ENCODE results near the gene PLEKHG3. TPM values are rescaled to one million over a fixed set of nuclear protein-coding genes. Genes with fewer than 3 reads are reported as not detected.
"Not testable (repeated sequence)": the region's sequence is repeated elsewhere in the genome, so short reads cannot be mapped to it uniquely, and the experiment has no call there.

PLEKHG3 gene
- total RNA-seq, 2 experiments from 2014 or later = 36.0 to 39.5 TPM

- POLR2A ChIA-PET = no interaction called here
- Mint-ChIP-seq H3K4me1 (peaks cover 28% of the 10 kb centered on the region), H3K36me3 (ENCODE audit: low read depth) (peaks cover 3% of the 10 kb centered on the region), H3K27me3 (no peaks in the 10 kb centered on the region), H3K9me3 (peaks cover 3% of the 10 kb centered on the region), H3K4me3 (no peak overlapping the region), H3K27ac (no peak overlapping the region)
- CTCF ChIA-PET = interaction anchor here (0.6 to 1.5 kb wide), 3 partner anchors 12 to 46 kb away, joined by 3 read pairs; no protein-coding TSS in a partner anchor
- no peak for DNase-seq
These were observed 24.1 kb upstream of the PLEKHG3 start for GRCh38 chr14:64680013-64680713.

DNA sequence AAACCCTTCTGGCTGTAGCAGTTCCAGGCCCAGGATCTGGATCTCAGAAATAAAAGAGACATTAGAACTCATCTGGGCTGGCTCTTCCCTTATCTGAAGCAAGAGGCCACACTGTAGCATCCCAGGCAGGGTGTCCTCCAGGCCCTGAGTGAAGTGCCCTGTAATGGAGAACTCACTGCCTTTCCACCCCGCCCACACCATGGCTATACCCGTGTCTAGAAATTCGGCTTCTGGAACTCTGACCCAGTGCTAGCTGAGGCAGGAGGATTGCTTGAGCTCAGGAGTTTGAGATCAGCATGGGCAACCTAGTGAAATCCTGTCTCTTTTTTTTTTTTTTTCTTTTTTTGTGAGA lies 23.5 kb upstream of the PLEKHG3 start:
- ChIA-PET CTCF (interaction anchor here (0.6 to 1.5 kb wide), 2 partner anchors 12 to 45 kb away, joined by 3 read pairs; no protein-coding TSS in a partner anchor), POLR2A (no interaction called here)
- H3K27me3 Mint-ChIP-seq = no peaks in the 10 kb centered on the region
- H3K36me3 Mint-ChIP-seq (ENCODE audit: low read depth) = peaks cover 3% of the 10 kb centered on the region
- H3K27ac Mint-ChIP-seq = no peak overlapping the region
- no peak for DNase-seq
- H3K4me3 Mint-ChIP-seq = no peak overlapping the region
- H3K9me3 Mint-ChIP-seq = peaks cover 3% of the 10 kb centered on the region
- H3K4me1 Mint-ChIP-seq = peaks cover 24% of the 10 kb centered on the region

GRCh38 chr14:64681796-64682710 lies 22.2 kb upstream of the PLEKHG3 start:
- Mint-ChIP-seq H3K27ac (no peak overlapping the region), H3K27me3 (no peaks in the 10 kb centered on the region), H3K4me1 (peaks cover 23% of the 10 kb centered on the region), H3K4me3 (no peak overlapping the region), H3K9me3 (no peaks in the 10 kb centered on the region), H3K36me3 (ENCODE audit: low read depth) (no peaks in the 10 kb centered on the region)
- ChIA-PET POLR2A (no interaction called here), CTCF (interaction anchor here (0.6 to 1.3 kb wide), 3 partner anchors 80 to 911 kb away, joined by 3 to 5 read pairs (median 3); no protein-coding TSS in a partner anchor)
- no peak for DNase-seq

DNA sequence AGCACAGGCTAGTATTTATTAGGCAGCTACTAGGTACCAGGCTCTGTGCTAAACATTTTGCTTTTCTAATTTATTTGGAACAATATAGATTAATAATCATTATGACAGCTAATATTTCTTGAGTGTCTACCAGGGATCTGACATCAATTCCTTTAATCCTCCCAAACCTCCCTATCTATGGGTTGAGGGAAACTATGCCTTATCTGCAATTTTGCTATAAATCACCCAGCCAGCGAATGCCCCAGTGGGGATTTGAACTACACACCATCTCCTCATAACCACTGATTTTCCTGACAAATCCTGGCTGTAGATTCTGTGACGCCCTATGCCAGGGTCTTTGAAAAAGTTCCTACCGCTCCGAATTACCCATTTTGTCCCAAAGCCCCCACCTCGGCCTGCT lies 21.4 kb upstream of the PLEKHG3 start:
- POLR2A ChIA-PET = no interaction called here
- Mint-ChIP-seq H3K36me3 (ENCODE audit: low read depth) (no peaks in the 10 kb centered on the region), H3K27me3 (no peaks in the 10 kb centered on the region), H3K4me3 (no peak overlapping the region), H3K9me3 (no peaks in the 10 kb centered on the region), H3K27ac (no peak overlapping the region), H3K4me1 (peaks cover 23% of the 10 kb centered on the region)
- no peak for DNase-seq
- CTCF ChIA-PET = interaction anchor here (1.1 to 1.3 kb wide), 2 partner anchors 79 to 204 kb away, joined by 3 to 5 read pairs; no protein-coding TSS in a partner anchor

DNA sequence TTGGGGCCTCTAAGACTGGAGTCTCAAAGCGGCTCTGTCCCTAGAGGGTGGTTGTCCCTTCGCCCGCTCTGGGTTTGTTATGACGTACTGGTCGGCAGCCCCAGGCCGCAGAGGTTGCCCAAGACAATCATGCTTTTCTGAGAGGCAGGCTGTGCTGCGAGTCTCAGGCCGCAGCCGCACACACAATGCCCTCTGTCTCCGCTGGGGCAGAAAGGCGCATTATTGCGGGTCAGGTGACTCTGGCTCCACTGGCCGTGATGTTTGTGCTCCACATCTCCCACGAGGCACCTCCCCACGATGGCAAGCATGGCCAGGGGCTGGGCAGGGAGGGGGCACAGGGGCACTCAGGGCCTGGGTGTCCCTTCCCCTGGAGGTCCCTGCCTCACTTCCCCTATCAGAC lies 21.0 kb upstream of the PLEKHG3 start:
- Mint-ChIP-seq H3K27me3 (peaks cover 3% of the 10 kb centered on the region), H3K4me3 (no peak overlapping the region), H3K9me3 (no peaks in the 10 kb centered on the region), H3K36me3 (ENCODE audit: low read depth) (no peaks in the 10 kb centered on the region), H3K27ac (no peak overlapping the region), H3K4me1 (peaks cover 25% of the 10 kb centered on the region)
- ChIA-PET CTCF (no interaction called here), POLR2A (no interaction called here)
- DNase-seq = no peak

GRCh38 chr14:64684091-64684490 lies 20.1 kb upstream of the PLEKHG3 start:
- ChIA-PET POLR2A (no interaction called here), CTCF (interaction anchor here (0.6 kb wide), 1 partner anchor 433 kb away, joined by 4 read pairs; no protein-coding TSS in a partner anchor)
- Mint-ChIP-seq H3K9me3 (no peaks in the 10 kb centered on the region), H3K27me3 (peaks cover 4% of the 10 kb centered on the region), H3K36me3 (ENCODE audit: low read depth) (no peaks in the 10 kb centered on the region), H3K27ac (no peak overlapping the region), H3K4me1 (peaks cover 28% of the 10 kb centered on the region), H3K4me3 (no peak overlapping the region)
- DNase-seq = no peak

DNA sequence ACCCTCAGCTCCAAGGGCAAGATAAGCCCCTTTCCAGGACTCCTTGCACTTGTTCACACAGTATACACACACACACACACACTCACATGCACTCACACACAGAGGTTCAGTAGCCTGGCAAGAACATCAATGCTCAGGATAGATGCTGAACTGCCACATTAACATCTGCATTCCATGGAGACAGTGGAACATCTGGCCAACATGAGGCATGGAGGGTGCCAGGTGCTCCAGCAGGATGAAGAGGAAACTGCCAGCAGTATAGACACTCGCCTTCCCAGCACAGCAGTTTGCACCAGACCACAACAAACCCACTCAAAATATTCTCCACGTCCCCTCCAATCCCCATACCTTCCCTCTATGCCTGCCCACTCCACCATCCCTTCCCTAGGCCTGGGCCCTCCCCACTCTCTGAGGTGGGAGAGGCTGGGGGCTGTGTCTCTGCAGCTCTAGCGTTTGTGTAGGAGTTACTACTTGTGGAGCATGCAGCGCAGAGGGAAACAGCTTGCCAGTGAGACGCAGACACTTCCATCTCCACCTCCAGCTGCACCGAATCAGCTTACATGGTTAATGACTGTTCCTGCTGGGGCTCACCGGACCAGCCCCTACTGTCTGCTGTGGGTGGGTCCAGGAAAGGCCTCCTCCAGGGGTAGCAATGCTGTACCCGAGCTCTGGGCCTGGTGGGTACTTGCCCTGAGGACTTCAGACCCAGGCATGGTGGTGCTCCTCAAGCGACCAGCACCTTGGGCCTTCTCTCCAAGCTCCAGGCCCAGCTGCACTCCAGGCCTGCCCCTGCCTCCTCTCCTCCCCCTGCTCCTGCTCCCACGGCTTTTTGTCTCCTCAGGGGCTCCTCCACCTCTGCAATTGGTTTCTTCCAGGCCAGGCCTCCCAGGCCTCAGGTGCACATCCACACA lies 18.6 kb upstream of the PLEKHG3 start:
- peaks cover 29% of the 10 kb centered on the region for H3K4me1 Mint-ChIP-seq
- peaks cover 4% of the 10 kb centered on the region for H3K27me3 Mint-ChIP-seq
- DNase-seq = no peak
- H3K27ac Mint-ChIP-seq = no peak overlapping the region
- no peaks in the 10 kb centered on the region for H3K9me3 Mint-ChIP-seq
- H3K4me3 Mint-ChIP-seq = no peak overlapping the region
- no peaks in the 10 kb centered on the region for H3K36me3 Mint-ChIP-seq (ENCODE audit: low read depth)
- ChIA-PET POLR2A (no interaction called here), CTCF (interaction anchor here (0.6 to 0.7 kb wide), 2 partner anchors 104 to 208 kb away, joined by 3 to 4 read pairs; no protein-coding TSS in a partner anchor)

DNA sequence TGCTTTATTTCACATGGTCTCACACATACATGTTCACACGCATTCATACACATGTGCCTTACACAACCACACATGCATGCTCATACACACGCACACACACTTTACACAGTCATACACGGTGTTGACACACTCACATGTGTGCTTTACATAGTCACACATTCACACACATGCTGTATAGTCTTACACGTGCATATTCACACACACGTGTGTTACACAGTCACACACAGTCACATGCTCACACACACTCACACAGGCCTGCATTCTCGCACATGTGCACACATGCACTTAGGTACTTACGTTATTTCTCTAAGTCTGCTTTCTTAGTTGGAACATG lies 18.0 kb upstream of the PLEKHG3 start:
- CTCF ChIA-PET = interaction anchor here (0.6 kb wide), 1 partner anchor 207 kb away, joined by 3 read pairs; no protein-coding TSS in a partner anchor
- no peak for DNase-seq
- H3K27ac Mint-ChIP-seq = no peak overlapping the region
- POLR2A ChIA-PET = no interaction called here
- no peaks in the 10 kb centered on the region for H3K36me3 Mint-ChIP-seq (ENCODE audit: low read depth)
- peaks cover 4% of the 10 kb centered on the region for H3K27me3 Mint-ChIP-seq
- no peak overlapping the region for H3K4me3 Mint-ChIP-seq
- H3K9me3 Mint-ChIP-seq = no peaks in the 10 kb centered on the region
- peaks cover 29% of the 10 kb centered on the region for H3K4me1 Mint-ChIP-seq

GRCh38 chr14:64688031-64688430 lies 16.2 kb upstream of the PLEKHG3 start:
- Mint-ChIP-seq H3K36me3 (ENCODE audit: low read depth) (no peaks in the 10 kb centered on the region), H3K27me3 (peaks cover 13% of the 10 kb centered on the region), H3K27ac (no peak overlapping the region), H3K4me3 (no peak overlapping the region), H3K4me1 (peaks cover 37% of the 10 kb centered on the region), H3K9me3 (no peaks in the 10 kb centered on the region)
- no peak for DNase-seq
- CTCF ChIA-PET = interaction anchor here (0.6 to 2.1 kb wide), 5 partner anchors 8 to 205 kb away, joined by 3 to 7 read pairs (median 3); no protein-coding TSS in a partner anchor
- POLR2A ChIA-PET = no interaction called here

GRCh38 chr14:64688811-64689281 lies 15.4 kb upstream of the PLEKHG3 start:
- POLR2A ChIA-PET = no interaction called here
- Mint-ChIP-seq H3K27me3 (peaks cover 16% of the 10 kb centered on the region), H3K9me3 (no peaks in the 10 kb centered on the region), H3K27ac (no peak overlapping the region), H3K36me3 (ENCODE audit: low read depth) (no peaks in the 10 kb centered on the region), H3K4me1 (peaks cover 37% of the 10 kb centered on the region), H3K4me3 (no peak overlapping the region)
- CTCF ChIA-PET = interaction anchor here (0.6 to 2.1 kb wide), 5 partner anchors 8 to 1359 kb away, joined by 3 to 5 read pairs (median 3); no protein-coding TSS in a partner anchor
- DNase-seq = no peak

DNA sequence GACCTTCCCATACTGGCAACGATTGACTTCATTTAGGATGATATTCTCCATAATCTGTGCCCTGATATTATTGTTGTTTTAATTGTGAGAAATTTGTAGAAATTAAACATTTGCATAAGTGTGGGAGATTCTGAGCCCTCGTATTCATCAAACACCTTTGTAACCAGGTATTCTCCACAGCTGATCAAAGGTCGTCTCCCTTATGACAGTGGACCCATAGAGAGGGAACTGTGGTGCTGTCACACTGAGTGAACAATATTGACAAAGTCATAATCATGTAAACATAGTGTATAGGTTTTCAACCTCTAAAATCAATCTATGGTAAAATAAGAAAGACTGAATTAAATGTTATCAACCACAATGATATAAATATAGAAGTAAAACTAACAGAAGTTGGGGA lies 14.9 kb upstream of the PLEKHG3 start:
- POLR2A ChIA-PET = no interaction called here
- Mint-ChIP-seq H3K4me3 (no peak overlapping the region), H3K27ac (no peak overlapping the region), H3K36me3 (ENCODE audit: low read depth) (no peaks in the 10 kb centered on the region), H3K27me3 (peaks cover 19% of the 10 kb centered on the region), H3K4me1 (peaks cover 37% of the 10 kb centered on the region), H3K9me3 (no peaks in the 10 kb centered on the region)
- CTCF ChIA-PET = interaction anchor here (1.6 kb wide), 2 partner anchors 10 to 13 kb away, joined by 3 to 5 read pairs; no protein-coding TSS in a partner anchor
- no peak for DNase-seq

GRCh38 chr14:64690607-64691006 lies 13.6 kb upstream of the PLEKHG3 start:
- H3K4me3 Mint-ChIP-seq; H3K9me3 Mint-ChIP-seq; POLR2A ChIA-PET; H3K36me3 Mint-ChIP-seq (ENCODE audit: low read depth); H3K27ac Mint-ChIP-seq; DNase-seq: not testable (repeated sequence)
- H3K27me3 Mint-ChIP-seq = peaks cover 30% of the 10 kb centered on the region
- CTCF ChIA-PET = interaction anchor here (1.6 kb wide), 1 partner anchor 14 kb away, joined by 5 read pairs; no protein-coding TSS in a partner anchor
- H3K4me1 Mint-ChIP-seq = peaks cover 39% of the 10 kb centered on the region

Measured in activated CD4-positive, alpha-beta T cell treated with anti-CD3 and anti-CD28 coated beads, Interleukin-2, amount 10 ng/mL, durations not matched to agents 7 days and 5 days (primary cell).